Epithelial cell of proximal tubule (primary cell): Measurements from ENCODE around the gene ZNF865. TPM values are rescaled to one million over a fixed set of nuclear protein-coding genes. Genes with fewer than 3 reads are reported as not detected.

ENCODE experiments used
- DNase-seq: peaks from one replicate; pipeline ENCODE4 v3.0.0-alpha.2; 2011; ENCODE audit warnings: low read depth
- H3K4me3 ChIP-seq: 2 replicates; pipeline ENCODE4 v1.5.1; 2011; ENCODE audit warnings: low read depth, mild to moderate bottlenecking, low read length
- CTCF ChIP-seq: conservative IDR thresholded peaks from 2 replicates; pipeline ENCODE4 v1.5.1; 2012; ENCODE audit warnings: low read depth, mild to moderate bottlenecking, low read length
- total RNA-seq: library from RNA; depleted of rRNA; stranded (reverse); fragments of >200 nt; gene quantifications from 2 replicates; pipeline ENCODE4 v1.2.3, GENCODE V29; 2015

Gene ZNF865
- total RNA-seq, 1 donor from 2014 or later, result 6.2 TPM

- no peak for DNase-seq
- H3K4me3 ChIP-seq, result no peak overlapping the region
- TF ChIP-seq CTCF, result no peak
Observed at GRCh38 chr19:55591555-55591954, 13.9 kb upstream of the ZNF865 start.

- no peak overlapping the region for H3K4me3 ChIP-seq
- no peak for DNase-seq
- TF ChIP-seq CTCF, result no peak
Observed at GRCh38 chr19:55592391-55593090, 12.9 kb upstream of the ZNF865 start.

- H3K4me3 ChIP-seq, result no peak overlapping the region
- no peak for DNase-seq
- no peak for TF ChIP-seq CTCF
Observed at GRCh38 chr19:55593096-55593772, 12.2 kb upstream of the ZNF865 start.

- DNase-seq, result no peak
- no peak for TF ChIP-seq CTCF
- H3K4me3 ChIP-seq, result no peak overlapping the region
Observed at GRCh38 chr19:55594996-55595545, 10.4 kb upstream of the ZNF865 start.

GRCh38 chr19:55596304-55596703 lies 9.1 kb upstream of the ZNF865 start:
- TF ChIP-seq CTCF, result no peak
- DNase-seq, result no peak
- no peak overlapping the region for H3K4me3 ChIP-seq

GRCh38 chr19:55597501-55597921 lies 7.9 kb upstream of the ZNF865 start:
- no peak for DNase-seq
- no peak overlapping the region for H3K4me3 ChIP-seq
- no peak for TF ChIP-seq CTCF
